GM18499 (cell line): ENCODE measurements around the gene KDM5B.
A peak's percentile ranks its signal among the peaks of the same experiment; 100 is the strongest.
"Not testable (repeated sequence)": the region's sequence is repeated elsewhere in the genome, so short reads cannot be mapped to it uniquely, and the experiment has no call there.

Source experiments
- ATAC-seq: cut with Tn5 transposase; IDR thresholded peaks from one replicate; pipeline ENCODE4 v1.9.1; 2021; ENCODE audit warnings: moderate number of reproducible peaks; ENCODE audit not compliant: insufficient read depth, unreplicated experiment

The KDM5B gene

GRCh38 chr1:202807926-202808757 lies at the start of gene KDM5B:
Gene KDM5B (minus strand): TSS chr1:202808421. CDS start chr1:202808305, 116 bp downstream.
- ATAC-seq = no peak

DNA sequence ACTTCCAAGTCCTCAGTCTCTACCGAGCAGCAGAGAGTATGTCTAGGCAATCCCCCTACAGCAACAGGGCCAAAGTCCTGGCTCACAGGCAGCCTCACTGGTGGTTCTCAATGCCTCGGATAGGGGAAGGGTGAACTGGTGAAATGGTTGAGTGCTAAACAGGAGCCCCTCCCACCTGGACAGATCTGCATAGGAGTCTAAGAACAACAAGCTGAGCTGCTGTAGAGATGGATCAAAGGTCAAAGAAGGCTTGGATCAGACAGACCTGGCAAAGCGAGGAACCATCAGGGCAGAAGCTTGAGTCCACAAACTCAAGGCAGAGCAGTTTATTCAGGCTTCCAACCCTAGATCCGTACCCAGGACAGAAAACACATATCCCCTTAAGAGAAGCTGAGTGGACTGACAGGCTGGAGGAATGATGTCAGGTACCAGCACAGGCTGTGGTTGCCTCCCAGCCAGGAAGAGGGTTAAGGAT lies 49.0 kb upstream of the KDM5B start:
- ATAC-seq = no peak

DNA sequence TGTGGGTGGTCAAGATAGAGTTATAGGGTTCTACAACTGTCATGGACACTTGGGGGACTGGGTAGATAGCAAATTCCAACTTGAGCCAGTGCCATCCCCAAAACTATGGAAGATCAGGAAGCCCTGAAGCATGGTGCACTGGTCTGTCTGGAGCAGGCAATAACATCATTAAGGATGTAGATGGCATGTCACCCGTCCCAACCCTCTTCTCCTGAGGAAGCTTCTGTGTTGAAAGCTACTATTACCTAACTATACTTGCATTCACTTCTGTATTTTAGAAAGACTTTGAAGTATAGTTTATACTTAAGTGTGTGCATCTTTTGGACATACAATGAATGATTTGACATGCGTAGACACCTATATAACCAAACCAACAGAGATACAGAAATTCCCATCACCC lies 47.8 kb upstream of the KDM5B start:
- no peak for ATAC-seq

GRCh38 chr1:202854787-202855186 lies 46.6 kb upstream of the KDM5B start:
- ATAC-seq = no peak

GRCh38 chr1:202852163-202852904 lies 44.1 kb upstream of the KDM5B start:
- no peak for ATAC-seq

DNA sequence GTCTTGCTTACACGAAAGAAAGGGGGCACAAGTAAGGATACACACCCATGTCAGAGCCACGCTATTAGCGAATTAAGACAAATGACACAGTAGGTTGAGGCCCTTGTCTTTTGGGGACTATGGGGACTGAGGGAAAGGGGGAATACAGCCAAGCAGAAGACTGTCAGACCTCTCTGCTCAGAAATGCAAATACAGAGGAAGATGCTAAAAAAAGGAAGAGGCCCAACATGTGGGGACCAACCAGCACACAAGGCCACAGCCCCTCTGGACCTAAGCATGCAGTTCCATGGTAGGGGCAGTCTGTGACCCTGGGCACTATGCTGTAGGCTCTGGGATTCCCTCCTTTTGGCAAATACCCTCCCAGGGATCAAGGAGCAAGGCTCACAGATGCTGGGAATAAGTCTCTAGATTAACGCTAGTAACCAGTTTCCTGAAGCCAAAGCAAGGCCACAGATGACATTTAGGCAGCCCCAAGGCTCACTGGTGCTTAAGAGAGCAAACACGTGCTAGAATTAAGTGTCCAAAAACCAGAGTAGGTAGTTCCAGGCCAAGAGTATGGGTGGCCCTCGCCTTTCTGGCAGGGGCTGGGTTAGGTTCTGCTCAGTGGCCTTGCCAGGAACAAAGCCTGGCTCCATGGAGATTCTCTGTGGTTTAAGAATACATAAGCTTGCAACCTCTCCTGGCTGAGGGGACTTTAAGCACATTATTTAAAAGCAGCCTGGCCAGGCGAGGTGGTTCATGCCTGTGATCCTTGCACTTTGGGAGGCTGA lies 42.6 kb upstream of the KDM5B start:
- ATAC-seq = no peak

- ATAC-seq = peak; percentile 82
These were observed 39.9 kb upstream of the KDM5B start for GRCh38 chr1:202848191-202848542.

DNA sequence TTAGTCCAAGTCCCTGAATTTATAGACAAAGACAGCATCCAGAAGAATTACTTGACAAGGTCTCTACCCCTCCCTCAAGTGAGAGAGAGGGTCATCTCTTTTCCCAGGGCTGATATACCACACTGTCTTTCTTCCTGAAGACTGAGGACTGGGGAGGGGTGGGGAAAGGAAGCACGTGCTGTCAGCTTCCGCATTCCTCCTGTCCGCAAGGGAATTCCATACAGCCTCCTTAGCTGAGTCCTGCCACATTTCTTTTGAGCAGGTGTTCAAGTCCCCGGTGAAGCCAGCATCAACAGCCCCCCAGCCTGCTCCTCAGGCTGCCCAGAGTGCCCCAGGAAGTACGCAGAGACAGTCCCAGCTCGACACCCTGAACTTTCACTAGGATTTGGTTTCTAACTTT lies 36.7 kb upstream of the KDM5B start:
- ATAC-seq = no peak

- ATAC-seq = no peak
These were observed 36.0 kb upstream of the KDM5B start for GRCh38 chr1:202844259-202844658.

GRCh38 chr1:202843081-202843480 lies 34.9 kb upstream of the KDM5B start:
- no peak for ATAC-seq

- ATAC-seq = no peak
These were observed 29.6 kb upstream of the KDM5B start for GRCh38 chr1:202837746-202838262.

DNA sequence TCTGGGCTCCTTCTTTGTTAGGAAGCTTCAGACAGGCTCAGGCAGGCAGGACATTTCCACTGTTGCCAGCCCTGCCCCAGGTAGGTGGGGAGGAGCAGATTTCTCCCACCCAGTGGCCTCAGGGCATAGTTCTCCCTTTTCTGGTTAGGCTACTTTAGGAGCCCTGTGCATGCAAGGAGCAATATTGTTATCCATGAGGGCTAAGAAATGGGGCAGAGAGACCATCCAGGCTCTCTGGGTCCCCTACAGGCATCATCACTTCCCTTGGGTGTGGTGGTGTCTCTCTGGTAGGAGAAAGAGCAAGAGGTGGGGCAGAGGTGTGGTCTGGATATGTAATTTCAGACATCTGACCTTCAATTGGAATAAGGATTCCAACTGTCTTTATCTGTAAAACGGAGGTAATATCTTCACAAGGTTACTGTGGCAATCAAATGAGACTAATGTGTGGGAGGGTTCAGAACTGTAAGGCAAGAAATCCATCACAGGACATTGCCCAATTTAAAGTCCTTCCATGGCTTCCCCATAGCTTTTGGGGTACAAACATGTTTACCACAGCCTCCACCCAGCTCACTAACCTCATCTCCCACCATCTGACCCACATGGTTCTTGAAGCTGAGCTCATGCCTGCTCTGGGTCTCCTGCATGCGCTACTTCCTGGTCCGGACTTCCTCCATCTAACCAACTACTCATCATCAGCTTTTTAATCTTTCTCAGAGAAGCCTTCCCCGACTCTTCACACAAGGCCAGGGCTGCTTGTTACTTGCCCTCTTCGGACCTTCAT lies 28.6 kb upstream of the KDM5B start:
- no peak for ATAC-seq

DNA sequence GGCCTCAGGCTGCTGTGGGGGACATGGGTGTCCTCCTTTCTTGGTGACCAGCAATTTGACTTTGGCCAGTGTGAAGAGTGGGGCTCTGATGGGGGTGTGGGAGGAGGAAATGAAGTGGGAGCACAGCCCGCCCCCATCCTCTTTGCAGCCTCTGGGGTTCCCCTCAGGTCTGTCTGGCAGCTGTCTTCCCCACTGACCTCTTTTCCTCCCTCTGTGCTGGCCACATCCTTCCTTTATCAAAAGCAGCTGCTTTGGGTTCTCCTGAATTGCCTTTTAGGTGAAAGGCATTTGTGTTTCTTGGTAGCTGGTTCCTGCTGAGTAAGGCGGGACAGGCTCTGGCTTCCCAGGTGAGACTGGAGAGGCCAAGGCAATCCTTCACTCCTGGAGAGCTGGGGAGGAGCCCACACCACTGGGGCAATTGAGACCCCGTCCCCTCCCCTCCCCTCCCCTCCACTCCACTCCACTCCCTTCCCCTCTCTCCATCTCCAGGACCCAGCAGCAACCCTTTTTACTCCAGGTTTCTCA lies 27.4 kb upstream of the KDM5B start:
- no peak for ATAC-seq

DNA sequence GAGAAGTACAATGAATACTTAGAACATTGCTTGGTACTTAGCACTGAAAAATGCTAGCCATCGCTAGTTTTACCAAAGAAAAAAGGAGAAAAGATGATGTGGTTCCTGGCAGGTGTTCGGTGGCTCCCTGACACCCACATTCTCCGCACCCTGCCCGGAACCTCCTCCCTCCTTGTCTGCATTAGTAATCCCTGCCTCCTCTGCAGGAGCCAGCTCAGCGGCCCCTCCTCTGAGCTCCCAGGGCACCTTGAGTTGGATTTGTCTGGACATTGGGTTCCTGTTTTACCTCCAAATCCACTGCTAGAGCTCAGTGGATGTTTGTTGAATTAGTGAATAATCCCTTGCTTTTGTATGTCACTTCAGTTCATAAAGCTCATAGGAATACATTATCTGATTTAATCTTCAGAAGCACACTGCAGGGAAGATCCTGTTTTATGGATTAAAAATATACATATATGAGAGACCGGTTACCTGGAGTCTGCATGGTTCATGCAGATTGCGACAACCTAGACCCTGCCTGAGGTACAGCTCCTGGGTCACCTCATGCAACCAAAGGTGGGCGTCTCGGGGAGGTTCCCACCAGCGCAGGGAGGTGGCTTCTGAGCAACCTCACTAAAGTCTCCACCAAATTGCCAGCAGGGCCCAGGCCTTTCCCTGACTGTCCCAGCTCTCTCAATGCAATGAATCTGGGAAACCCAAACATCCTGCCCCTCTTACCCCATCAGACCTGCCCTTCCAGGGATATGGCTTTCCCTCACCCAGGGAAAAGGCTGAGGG lies 26.7 kb upstream of the KDM5B start:
- ATAC-seq = no peak

DNA sequence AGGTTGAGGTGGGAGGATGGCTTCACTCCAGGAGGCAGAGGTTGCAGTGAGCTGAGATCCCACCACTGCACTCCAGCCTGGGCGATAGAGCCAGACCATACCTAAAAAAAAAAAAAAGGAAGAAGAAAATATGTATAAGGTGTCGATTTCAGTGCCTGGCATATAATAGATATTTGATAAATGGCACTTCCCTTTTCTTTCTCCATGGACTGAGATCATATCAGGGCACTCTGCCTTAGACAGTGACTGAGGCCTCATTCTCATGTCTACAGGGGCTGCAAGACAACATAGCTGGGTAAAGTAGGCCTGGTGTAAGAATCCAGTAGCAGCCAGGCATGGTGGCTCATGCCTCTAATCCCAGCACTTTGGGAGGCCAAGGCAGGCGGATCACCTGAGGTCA lies 23.7 kb upstream of the KDM5B start:
- ATAC-seq = no peak

DNA sequence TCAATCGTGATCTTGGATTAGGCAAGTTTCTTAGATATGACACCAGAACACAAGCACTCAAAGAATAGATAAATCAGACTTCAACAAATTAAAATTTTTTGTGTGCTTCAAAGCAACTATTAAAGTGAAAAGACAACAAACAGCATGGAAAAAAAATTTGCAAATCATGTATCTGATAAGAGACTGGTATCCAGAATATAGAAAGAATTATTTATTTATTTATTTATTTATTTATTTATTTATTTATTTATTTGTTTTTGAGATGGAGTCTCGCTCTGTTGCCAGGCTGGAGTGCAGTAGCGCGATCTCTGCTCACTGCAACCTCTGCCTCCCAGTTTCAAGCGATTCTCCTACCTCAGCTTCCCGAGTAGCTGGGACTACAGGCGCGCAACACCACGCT lies 21.0 kb upstream of the KDM5B start:
- ATAC-seq = not testable (repeated sequence)

GRCh38 chr1:202825748-202826147 lies 17.5 kb upstream of the KDM5B start:
- no peak for ATAC-seq

DNA sequence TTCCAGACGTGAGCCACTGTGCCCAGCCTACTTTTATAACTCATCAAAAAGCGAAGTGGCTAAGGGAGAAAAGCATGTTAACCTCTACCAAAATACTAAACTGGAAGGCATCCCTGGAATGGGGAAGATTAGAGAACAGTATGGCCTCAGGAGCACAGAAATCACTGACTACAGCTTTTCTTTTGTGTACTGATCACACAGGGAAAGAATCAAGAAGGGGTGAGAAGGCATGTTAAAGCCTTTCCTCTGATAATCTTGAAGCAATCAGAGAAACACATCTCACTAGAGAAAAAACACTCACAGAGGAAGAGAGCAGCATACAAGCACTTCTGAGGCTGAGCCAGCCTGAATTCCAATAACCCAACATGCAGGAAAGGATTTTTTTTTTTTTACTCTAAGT lies 13.2 kb upstream of the KDM5B start:
- ATAC-seq = no peak

DNA sequence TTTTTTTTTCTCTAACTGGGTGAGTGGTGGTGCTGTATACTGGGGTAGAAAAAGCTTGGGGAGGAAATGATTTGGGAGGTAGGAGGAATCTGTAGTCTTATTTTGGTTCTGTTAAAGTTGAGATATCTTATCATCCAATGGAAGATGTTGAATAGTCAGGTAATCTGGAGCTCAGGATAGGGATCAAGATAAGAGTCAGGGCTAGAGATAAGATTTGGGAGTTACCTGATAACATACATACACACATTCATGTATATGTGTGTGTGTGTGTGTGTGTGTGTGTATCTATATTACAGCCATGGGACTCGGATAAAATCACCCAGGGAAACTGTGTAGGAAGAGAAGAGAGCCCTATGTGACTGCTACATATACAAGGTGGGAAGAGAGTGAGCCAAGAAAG lies 10.6 kb upstream of the KDM5B start:
- no peak for ATAC-seq
